HG03060 (cell line): ENCODE data around the gene TMEM14A.
"Not testable (repeated sequence)": the region's sequence is repeated elsewhere in the genome, so short reads cannot be mapped to it uniquely, and the experiment has no call there.

Experiments
- ATAC-seq: cut with Tn5 transposase; IDR thresholded peaks from one replicate; pipeline ENCODE4 v1.9.1; 2021; ENCODE audit warnings: low read depth, moderate number of reproducible peaks; ENCODE audit not compliant: unreplicated experiment

Gene TMEM14A

DNA sequence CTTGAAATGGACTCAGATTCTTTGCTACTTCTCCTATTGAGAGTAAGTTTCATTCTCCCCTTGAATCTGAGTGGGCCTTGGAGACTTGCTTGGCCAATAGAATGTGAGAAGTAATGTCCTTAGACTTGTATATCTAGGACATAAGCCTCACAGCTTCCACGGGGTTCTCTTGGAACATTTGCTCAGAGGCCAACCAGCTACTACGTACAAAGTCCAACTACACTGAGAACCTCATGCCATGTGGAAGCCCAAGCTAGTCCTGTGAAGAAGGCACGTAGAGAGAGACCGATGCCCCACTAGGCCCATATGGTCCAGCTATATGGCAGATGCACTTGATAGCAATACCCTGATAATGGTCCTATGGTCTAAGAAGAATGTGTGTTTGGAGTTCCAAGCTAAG, 22.9 kb downstream of the TMEM14A start:
- no peak for ATAC-seq

DNA sequence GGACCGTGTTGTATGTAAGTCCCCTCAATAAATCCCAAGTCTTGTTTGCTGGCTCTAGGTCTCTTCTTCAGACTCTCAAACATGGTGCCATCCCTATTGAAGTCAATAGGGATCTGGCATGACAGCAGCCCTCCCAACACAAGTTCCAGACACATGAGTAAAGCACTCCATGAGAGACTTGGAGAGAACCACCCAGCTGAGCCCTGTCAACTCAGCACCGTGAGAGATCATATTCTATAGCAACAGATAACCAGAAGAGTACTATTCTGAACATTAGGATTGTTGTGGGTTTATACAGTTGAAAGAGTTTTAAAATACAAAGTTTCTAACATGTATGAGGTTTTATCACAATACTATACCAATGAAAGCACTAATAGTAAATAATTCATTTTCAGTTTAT, 23.5 kb downstream of the TMEM14A start:
- ATAC-seq = no peak

DNA sequence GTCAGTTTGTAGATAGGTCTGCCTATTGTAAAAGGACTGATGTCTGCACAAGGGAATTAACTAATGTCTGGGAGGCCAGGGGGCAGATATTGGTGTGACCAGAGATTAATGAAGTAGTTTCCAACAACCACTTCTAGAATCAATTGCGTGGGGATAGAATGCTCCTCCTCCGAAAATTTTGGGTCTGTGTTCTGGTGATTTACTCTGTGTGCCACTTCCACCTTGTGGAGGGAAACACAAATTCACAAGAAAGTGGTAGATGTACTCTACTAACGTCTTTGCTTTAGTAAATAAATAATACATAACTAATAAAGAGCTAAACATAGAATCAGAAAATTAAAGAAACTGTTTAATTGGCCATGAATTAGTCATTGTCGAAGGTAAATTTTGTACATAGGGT, 25.5 kb downstream of the TMEM14A start:
- ATAC-seq = no peak

DNA sequence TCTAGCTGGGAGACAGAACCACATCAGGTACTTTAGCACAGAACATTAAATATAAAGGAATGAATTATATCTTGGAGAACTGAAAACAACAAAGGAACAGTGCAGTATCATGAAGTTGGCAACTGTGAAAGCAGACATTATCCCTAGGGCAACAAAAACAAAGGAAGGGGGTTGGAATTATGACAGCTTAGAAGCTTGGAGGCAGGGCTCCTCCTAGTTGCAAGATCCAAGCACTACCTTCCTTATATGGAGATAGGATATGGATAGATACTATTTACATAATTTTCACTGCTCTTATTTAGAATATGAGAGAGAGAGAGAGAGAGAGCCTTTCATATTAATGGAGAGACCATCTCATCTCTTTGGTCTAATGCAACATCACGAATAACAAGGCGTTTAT, 27.0 kb downstream of the TMEM14A start:
- no peak for ATAC-seq

DNA sequence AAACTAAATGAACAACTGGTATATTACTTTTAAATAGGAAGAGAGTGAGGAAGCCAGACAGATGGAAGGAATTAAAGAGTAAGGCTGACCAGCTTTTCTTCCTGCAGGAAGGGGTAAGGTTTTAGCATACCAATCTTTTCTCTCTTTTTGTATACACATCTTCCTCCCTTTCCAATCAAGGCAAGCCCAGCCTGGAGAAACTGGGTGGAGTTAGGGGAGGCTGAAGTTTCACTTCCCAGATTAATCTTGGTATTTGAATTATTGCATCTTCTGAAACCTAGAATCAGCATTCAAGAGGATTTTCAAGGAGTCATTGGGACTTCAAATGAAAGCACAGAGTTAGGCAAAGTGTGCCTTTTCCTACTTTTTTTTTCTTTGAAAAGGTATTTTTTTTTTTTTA, 33.1 kb downstream of the TMEM14A start:
- no peak for ATAC-seq

DNA sequence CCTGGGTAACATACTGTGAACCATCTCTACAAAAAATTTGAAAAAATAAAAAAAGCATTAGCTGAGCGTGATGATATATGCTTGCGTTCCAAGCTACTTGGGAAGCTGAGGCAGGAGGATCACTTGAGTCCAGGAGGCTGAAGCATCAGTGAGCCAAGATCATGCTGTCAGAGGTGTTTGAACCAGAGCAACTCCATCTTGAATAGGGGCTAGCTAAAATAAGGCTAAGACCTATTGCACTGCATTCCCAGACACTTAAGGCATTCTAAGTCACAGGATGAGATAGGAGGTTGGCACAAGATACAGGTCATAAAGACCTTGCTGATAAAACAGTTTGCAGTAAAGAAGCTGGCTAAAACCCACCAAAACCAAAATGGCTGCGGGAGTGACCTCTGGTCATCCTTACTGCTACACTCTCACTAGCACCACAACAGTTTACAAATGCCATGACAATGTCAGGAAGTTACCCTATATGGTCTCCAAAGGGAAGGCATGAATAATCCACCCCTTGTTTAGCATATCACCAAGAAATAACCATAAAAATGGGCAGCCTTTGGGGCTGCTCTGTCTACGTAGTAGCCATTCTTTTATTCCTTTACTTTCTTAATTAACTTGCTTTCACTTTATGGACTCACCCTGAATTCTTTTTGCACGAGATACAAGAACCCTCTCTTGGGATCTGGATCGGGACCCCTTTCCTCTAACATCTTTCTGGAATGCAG, 34.0 kb downstream of the TMEM14A start:
- not testable (repeated sequence) for ATAC-seq

DNA sequence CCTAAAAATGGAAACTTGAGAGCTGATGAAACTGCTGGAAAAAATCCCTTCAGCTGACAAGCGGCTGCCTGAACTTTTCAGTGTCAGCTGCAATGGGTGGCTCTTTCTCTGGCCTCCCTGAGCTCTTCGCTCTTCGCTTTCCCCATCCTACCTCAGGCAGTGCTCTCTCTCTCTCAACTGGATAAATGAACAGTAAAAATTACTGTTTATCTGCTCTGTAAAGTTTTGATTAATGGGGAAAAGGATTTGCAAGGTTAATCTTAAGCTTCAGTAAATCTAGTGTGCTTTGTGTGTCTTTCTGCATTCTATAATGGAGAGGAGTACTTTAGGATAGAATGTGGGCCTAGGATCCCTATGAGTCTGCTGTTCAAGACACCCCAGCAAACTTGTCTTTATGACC, 35.1 kb downstream of the TMEM14A start:
- ATAC-seq = no peak

DNA sequence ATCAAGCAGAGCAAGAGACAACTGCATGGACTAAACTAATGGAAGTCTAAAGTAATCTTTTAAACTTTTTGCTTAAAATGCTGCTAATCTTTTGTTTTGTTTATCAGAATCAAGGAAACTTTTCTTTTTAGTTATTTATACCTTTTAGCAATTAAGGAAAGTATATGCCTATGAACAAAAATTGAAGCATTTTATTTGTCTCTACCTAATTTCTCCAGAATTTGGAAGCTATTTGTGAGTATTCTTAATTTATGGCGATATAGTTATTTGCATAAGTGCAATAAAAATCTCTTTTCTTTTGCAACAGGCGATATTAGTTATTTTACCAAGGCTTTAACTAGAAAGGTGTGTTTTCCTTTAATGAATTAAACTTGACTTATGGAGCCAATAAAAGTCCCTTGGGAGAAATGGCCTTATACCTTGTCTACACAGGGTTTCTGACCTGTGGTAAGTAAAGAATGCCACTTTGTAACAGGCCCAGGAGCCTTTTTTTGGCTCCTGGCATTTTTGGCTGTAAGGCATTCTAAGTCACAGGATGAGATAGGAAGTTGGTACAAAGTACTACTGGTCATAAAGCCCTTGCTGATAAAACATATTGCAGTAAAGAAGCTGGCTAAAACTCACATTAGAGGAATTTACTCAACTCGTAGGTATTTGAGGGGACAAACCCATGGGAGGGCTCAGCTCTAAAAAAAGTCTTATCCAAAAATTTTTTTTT, 37.2 kb downstream of the TMEM14A start:
- no peak for ATAC-seq

DNA sequence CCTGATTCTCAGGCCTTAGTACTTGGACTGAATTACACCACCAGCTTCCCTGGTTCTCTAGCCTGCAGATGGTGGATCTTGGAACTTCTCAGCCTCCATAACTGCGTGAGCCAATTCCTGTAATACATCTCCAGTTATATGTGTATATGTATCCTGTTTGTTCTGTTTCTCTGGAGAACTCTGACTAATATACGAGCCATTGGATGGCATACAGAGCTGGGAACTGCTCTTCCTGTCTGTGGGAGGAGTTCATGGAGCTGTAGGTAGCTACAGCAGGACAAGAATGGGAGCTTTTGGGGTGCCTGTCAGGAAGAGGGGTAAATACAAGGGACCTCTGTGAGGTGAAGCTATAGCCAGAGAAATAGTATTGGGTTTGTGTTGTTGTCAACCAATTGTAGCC, 41.2 kb downstream of the TMEM14A start:
- no peak for ATAC-seq

DNA sequence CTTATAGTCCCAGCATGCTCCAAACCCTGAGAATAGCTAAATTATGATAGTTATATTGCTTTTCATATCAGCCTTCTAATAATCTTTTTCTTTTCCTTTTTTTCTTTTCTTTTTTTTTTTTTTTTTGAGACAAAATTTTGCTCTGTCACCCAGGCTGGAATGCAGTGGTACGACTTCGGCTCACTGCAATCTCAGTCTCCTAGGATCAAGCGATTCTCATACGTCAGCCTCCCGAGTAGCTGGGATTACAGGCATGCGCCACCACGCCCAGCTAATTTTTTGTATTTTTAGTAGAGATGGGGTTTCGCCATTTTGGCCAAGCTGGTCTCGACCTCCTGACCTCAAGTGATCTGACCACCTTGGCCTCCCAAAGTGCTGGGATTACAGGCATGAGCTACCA, 43.8 kb downstream of the TMEM14A start:
- not testable (repeated sequence) for ATAC-seq

DNA sequence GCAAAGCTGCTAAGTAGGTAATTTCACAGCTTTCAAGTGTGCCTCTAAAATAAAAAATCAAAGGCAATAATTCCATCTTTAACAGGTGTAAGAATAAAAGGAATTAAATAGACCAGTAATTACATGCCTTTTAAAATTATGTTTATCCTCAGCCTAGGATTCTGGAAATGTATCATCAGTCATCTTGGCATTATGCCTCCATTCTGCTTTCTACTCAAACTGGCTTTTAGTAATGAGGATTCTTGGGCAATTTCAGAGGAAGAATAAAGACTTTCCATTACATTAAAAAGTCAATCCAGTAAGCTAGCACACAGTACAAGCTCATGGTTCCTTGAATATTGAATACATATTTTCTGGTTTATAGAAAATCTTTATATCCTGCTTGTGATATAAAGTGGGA, 47.6 kb downstream of the TMEM14A start:
- no peak for ATAC-seq

DNA sequence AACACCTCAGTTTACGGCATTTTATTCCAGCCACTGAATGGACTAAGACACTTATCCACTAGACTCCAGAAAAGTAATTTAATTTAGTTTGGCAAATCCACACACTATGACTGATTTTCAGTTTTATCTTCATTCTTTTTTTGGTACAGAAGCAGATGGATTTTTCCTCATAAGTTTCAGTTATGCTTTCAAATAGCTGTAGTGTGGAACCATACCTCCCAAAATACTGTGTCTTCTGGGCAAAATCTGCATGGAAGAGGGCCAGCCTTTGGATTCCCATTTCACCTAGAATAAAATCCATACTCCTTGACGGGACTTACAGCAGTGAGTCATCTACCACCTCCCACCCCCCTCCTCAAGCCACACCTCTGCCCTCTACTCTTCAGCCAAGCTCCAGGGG, 49.4 kb downstream of the TMEM14A start:
- ATAC-seq = no peak

DNA sequence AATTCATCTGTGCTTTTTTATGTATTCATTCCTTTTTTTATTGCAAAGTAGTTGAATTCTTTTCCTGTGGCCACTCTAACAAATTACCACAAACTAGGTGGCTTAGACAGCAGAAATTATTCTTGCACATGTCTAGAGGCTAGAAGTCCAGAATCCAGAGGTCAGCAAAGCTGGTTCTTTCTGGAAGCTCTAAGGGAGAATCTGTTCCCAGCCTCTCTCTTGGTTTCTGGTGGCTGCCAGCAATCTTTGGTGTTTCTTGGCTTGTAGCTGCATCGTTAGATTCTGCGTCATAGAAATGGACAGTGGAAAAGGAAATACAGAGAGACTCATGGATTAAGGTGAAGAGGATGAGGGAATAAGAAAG, 53.1 kb downstream of the TMEM14A start:
- ATAC-seq = no peak

DNA sequence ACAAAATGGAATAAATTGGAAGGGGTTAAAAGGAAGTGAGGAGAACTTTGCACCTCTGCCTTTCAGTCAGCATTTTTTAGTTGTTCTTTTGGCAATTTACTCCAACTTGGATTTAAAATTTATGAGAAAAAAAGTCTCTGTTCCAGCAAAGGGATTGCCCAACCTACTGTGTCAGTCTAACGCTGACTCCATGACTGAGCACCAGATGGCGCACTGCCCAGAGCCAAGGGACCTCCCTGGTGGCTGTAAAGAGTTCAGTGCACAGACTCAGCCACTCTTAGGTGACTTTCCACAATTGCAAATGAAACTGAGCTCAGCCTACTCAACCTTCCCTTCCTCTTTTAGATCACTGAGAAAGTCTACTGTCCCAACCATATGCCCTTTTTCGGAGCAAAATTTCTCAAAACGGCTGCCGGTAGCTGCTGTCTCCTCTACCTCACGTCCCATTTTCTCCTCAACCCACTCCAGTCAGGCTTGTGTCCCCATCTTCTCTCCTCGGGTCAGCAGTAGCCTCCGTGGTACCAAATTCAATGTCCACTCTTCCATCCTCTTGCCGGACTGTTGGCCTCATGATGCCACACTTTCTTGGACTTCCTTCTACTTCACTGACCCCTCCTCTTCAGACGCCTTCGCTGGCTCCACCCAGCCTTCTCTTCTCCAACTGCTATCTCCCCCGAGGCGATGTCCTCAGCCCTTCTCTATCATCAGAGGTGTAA, 53.7 kb downstream of the TMEM14A start:
- ATAC-seq = peak; percentile 92

DNA sequence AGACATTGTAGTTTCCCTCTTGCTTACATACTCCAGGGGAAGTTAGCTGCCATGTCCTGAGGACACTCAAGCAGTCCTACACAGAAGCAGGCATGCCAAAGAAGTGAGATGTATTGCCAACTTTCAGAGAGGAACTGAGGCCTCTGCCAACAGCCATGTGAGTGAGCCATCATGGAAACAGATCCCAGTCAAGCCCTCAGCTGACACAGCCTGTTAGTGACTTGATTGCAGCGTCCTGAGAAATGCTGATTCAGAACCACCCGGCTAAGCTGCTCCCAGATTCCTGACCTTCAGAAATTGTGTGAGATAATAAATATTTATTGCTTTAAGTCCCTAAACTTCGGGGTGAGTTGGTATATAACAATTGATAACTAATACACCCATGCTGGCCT, 54.2 kb downstream of the TMEM14A start:
- ATAC-seq = no peak

DNA sequence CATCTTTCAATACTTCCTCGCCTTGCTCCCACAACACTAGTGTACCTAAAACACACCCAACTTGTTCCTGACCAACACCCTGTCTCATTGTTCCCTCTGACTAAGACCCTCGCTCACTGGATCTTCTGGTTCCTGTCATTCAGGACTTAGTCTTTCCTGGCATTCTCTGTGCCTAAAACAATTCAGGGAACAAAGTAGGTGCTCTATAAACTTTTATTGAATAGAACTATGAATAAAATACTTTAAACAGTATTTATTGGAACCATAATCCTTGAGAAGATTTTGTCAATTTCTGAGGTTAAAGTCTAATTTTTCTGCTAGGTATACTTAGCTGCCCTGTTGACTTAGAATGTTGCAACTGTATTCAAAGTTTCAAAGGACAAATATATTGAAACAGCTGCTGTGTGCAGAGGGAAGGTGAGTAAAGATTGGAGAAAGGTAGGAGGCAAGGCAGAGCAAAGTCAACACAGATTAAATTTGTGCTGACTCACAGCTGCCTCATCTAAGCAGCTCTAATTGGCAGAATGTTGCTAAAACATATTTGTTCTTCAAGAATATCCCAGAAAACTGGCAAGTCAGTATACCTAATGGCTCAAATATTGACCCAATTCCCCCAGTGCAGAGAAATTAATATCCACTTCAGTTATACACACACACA, 54.8 kb downstream of the TMEM14A start:
- ATAC-seq = no peak

DNA sequence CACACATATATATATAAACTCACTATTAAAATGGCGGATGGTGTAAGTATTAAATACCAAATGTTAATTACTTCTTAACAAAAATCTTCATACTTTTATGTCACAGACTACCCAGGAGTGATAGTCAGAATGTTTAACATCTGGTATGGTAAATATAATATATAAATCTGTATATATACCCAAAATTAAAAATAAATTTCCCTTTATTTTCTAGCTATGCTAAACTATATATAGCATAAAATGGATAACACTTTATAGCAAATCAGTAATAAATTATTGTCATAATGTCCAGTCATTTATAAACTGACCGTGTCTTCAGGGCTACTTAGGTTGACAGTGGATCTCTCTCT, 55.3 kb downstream of the TMEM14A start:
- ATAC-seq = no peak

DNA sequence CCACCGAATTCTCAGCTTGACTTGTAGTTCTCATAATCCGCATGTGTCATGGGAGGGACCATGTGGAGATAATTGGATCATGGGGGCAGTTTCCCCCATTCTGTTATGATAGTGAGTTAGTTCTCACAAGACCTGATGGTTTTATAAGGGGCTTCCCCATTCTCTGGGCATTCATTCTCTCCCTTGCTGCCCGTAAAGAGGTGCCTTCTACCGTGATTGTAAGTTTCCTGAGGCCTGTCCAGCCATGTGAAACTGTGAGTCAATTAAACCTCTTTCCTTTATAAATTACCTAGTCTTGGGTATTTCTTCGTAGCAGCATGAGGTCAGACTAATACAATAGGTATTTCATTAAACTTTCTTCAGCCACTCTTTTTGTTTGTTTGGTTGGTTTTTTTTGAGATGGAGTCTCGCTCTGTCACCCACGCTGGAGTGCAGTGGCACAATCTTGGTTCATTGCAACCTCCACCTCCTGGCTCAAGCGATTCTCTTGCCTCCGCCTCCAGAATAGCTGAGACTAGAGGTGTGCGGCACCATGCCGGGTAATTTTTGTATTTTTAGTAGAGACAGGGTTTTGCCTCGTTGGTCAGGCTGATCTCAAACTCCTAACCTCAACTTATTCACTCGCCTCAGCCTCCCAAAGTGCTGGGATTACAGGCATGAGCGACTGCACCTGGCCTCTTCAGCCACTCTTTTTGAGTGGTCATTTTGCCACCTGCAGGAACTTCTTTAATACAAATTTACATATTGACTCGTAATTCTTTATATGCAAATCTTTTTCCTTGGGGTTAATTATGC, 56.0 kb downstream of the TMEM14A start:
- ATAC-seq = no peak

DNA sequence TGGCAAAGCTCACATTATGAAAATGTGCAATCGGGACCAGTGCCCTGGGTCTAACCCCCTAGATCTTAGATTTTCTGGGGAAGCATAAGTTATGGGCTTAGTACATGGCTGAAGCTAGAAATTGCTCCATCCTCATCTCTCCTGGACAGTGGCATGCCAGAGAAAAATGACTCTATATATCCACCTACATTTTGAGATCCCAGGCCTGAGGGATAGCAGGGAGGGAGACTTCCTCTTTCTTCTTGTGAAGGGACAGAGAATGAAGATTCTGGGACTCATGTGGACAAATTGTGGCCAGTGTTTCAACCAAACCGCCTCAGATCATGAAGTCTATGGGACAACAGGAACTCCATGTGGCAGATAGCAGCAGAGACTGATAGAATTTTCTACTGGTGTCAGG, 57.0 kb downstream of the TMEM14A start:
- ATAC-seq = no peak

DNA sequence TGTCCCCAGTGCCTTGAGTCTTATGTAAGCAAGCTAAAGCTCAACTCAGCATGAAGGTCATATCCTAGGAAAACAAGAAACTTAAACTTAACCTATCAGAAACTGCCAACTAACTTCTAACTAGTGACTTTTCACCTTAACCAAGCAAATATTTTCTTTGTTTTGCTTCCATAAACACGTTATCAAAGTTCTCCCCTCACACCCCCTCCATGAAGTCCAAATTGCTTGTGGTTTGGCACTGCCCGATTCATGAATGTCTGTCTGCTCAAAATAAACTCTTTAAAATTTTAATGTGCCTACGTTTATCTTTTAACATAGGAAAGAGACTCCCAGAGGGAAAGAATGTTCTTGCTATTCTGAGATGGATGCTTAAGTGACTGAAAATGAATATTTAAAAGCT, 57.5 kb downstream of the TMEM14A start:
- ATAC-seq = no peak

DNA sequence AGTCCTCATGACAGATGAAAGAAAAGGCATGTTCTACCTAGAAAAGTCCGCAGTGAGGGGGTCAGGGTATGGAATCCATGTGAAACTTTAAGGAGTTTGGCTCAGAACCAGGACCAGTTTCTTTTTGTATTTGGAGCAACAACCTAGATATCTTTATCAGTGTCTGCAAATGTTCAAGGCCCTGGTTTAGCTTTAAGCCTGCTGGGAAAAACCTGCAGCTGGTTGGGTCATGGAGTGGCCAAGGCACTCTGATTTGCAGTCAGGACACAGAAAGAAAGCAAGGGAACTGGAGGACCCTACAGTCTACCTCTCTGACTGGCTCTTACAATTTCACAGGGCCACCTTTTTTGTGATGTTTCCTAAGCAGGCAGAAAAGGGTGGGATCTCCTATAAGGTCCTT, 58.7 kb downstream of the TMEM14A start:
- no peak for ATAC-seq
